GM12872 (cell line): Measurements from ENCODE around the gene MRPL22.

Experiments
- CTCF ChIP-seq: IDR thresholded peaks from 3 replicates; pipeline ENCODE4 v1.5.1; 2011; ENCODE audit warnings: low read depth, mild to moderate bottlenecking, low read length, moderate library complexity; ENCODE audit not compliant: insufficient read depth

MRPL22 gene

GRCh38 chr5:154933537-154933936 lies 7.3 kb upstream of the MRPL22 start:
- no peak for TF ChIP-seq CTCF

- no peak for TF ChIP-seq CTCF
Measured at GRCh38 chr5:154934881-154935280, 6.0 kb upstream of the MRPL22 start.

- TF ChIP-seq CTCF: no peak
Measured at GRCh38 chr5:154937186-154937717, 3.6 kb upstream of the MRPL22 start.

GRCh38 chr5:154937718-154938466 lies 3.0 kb upstream of the MRPL22 start, which contains the start of gene GEMIN5:
Gene GEMIN5, minus strand, starts transcription at chr5:154938211. Its CDS starts 78 bp downstream, at chr5:154938133.
- TF ChIP-seq CTCF: no peak

- TF ChIP-seq CTCF: no peak
Measured at GRCh38 chr5:154940375-154940771, 500 bp upstream of the MRPL22 start.

GRCh38 chr5:154943527-154943926 lies 2.7 kb downstream of the MRPL22 start:
- TF ChIP-seq CTCF: no peak

- TF ChIP-seq CTCF: no peak
Measured at GRCh38 chr5:154944716-154945115, 3.8 kb downstream of the MRPL22 start.
